ENCODE measurements around the gene ADAM10. TPM values are rescaled to one million over a fixed set of nuclear protein-coding genes. Genes with fewer than 3 reads are reported as not detected.

The ADAM10 gene
- total RNA-seq, 1 donor from 2014 or later, result 140 TPM

DNA sequence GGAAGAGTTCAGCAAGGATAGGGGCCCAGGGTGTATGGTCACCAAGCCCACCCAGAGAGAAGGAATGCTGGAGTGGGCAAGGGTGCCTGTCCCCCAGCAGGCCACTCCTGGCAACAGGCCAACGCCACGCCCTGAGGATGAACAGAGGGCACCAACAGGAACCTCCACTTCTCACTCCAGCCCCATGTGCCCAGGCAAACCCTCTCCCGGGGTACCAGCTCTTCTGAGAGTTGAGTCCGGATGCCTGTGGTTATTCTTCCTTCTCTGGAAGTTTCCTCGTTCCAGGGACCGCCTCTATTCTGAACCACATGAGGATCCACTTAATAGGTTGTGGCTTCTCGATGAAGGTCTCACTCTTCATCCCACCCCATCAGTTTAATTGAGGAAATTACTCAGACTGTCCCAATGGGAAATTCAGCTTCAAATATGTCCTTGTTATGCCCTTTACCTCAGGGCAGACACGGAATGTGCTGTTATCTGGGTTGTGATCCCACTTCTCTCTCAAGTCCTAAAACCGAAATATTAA, 203.4 kb downstream of the ADAM10 start:
- no peak overlapping the region for H3K27ac Mint-ChIP-seq (ENCODE audit: unreplicated experiment)
- peaks cover 21% of the 10 kb centered on the region for H3K4me1 Mint-ChIP-seq (ENCODE audit: low read depth, unreplicated experiment)
- TF ChIP-seq, protein P1, sequence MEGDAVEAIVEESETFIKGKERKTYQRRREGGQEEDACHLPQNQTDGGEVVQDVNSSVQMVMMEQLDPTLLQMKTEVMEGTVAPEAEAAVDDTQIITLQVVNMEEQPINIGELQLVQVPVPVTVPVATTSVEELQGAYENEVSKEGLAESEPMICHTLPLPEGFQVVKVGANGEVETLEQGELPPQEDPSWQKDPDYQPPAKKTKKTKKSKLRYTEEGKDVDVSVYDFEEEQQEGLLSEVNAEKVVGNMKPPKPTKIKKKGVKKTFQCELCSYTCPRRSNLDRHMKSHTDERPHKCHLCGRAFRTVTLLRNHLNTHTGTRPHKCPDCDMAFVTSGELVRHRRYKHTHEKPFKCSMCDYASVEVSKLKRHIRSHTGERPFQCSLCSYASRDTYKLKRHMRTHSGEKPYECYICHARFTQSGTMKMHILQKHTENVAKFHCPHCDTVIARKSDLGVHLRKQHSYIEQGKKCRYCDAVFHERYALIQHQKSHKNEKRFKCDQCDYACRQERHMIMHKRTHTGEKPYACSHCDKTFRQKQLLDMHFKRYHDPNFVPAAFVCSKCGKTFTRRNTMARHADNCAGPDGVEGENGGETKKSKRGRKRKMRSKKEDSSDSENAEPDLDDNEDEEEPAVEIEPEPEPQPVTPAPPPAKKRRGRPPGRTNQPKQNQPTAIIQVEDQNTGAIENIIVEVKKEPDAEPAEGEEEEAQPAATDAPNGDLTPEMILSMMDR (IDR thresholded peaks at IDR 0.05; ENCODE audit: partially characterized antibody, unreplicated experiment), result no peak
- no peak for DNase-seq
- H3K9me3 Mint-ChIP-seq (ENCODE audit: unreplicated experiment), result peaks cover 4% of the 10 kb centered on the region
- no peaks in the 10 kb centered on the region for H3K36me3 Mint-ChIP-seq (ENCODE audit: unreplicated experiment)
- no peak overlapping the region for H3K4me3 Mint-ChIP-seq (ENCODE audit: unreplicated experiment)
- peaks cover 4% of the 10 kb centered on the region for H3K27me3 Mint-ChIP-seq (ENCODE audit: unreplicated experiment)

DNA sequence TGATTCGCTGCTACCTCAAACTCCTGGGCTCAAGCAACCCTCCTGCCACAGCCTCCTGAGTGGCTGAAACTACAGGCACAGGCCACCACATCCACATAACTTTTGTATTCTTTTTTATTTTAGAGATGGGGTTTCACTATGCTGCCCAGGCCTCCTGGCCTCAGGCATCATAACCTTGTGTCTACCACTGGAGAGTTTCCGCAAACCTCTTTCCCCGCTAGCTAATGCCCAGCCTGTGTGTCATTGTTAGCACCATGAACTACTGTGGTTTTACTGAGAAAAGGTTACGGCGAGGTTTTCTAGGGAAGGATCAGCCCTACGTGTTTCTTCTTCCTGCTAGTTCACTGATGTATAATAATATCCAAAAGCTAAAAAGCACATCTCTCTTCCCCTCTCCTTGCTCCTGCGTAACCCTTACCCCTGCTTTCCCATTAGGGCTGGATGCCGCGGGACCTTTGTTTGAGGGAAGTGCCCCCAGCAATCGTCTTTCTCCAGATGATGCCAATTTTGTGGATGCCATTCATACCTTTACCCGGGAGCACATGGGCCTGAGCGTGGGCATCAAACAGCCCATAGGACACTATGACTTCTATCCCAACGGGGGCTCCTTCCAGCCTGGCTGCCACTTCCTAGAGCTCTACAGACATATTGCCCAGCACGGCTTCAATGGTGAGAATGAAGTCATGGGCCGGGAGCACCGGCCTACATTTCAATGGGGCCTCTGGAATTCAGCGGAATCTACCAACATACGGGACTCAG, 204.0 kb downstream of the ADAM10 start:
- H3K27me3 Mint-ChIP-seq (ENCODE audit: unreplicated experiment), result peaks cover 2% of the 10 kb centered on the region
- no peaks in the 10 kb centered on the region for H3K36me3 Mint-ChIP-seq (ENCODE audit: unreplicated experiment)
- TF ChIP-seq, protein P1 (IDR thresholded peaks at IDR 0.05; ENCODE audit: partially characterized antibody, unreplicated experiment), result no peak
- H3K9me3 Mint-ChIP-seq (ENCODE audit: unreplicated experiment), result peaks cover 4% of the 10 kb centered on the region
- H3K4me3 Mint-ChIP-seq (ENCODE audit: unreplicated experiment), result no peak overlapping the region
- peaks cover 23% of the 10 kb centered on the region for H3K4me1 Mint-ChIP-seq (ENCODE audit: low read depth, unreplicated experiment)
- H3K27ac Mint-ChIP-seq (ENCODE audit: unreplicated experiment), result no peak overlapping the region
- DNase-seq, result no peak

DNA sequence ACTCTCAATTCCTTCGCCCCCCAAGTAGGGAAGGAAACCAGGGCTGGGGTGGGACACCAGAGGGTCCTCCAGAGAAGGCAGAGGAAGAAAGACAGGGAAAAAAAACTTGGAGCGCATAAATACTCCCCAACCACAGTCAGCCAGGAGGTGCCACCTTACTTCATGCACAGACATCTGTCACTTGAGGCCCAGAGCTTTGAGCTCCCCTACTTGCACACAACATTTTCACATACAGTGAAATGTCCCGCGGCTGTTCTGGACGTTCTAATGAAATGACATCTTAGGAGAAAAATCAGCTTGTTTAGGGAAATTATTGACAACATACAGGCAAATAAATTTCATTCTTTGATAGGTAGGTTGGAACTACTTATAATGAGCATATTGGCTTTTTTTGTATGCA, 204.8 kb downstream of the ADAM10 start:
- Mint-ChIP-seq H3K27me3 (ENCODE audit: unreplicated experiment) (peaks cover 2% of the 10 kb centered on the region), H3K4me3 (ENCODE audit: unreplicated experiment) (no peak overlapping the region)
- DNase-seq, result no peak

DNA sequence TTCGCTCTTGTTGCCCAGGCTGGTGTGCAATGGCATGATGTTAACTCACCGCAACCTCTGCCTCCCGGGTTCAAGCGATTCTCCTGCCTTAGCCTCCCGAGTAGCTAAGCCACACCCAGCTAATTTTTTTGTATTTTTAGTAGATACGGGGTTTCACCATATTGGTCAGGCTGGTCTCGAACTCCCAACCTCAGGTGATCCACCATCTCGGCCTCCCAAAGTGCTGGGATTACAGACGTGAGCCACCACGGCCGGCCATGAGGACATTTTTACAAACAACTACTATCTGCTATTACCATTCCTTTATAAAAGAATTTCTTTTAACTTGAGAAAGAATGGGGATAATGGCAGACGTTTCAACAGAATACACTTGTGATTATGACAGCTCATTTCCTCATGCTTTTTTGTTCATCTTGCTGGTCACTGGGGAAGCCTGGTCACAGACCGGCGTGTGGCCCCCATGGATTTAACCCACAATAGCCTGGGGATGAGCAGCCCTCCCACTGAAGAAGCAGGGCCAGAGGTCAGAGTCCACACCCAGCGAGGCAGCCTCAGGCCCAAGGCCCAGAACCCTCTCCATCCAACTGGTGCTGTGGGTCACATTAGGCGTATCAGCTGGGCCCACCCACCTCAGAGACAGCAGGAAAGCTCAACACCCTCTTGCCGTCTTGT, 205.7 kb downstream of the ADAM10 start:
- peaks cover 18% of the 10 kb centered on the region for H3K4me1 Mint-ChIP-seq (ENCODE audit: low read depth, unreplicated experiment)
- TF ChIP-seq, protein P1 (IDR thresholded peaks at IDR 0.05; ENCODE audit: partially characterized antibody, unreplicated experiment), result no peak
- no peak for DNase-seq

More for the DNA sequence above, 204.8 kb downstream of the ADAM10 start:
- H3K9me3 Mint-ChIP-seq (ENCODE audit: unreplicated experiment), result peaks cover 1% of the 10 kb centered on the region
- H3K36me3 Mint-ChIP-seq (ENCODE audit: unreplicated experiment), result peaks cover 2% of the 10 kb centered on the region
- H3K27ac Mint-ChIP-seq (ENCODE audit: unreplicated experiment), result no peak overlapping the region
- TF ChIP-seq, protein P1 (IDR thresholded peaks at IDR 0.05; ENCODE audit: partially characterized antibody, unreplicated experiment), result no peak
- H3K4me1 Mint-ChIP-seq (ENCODE audit: low read depth, unreplicated experiment), result peaks cover 20% of the 10 kb centered on the region

More for the DNA sequence above, 205.7 kb downstream of the ADAM10 start:
- no peak overlapping the region for H3K4me3 Mint-ChIP-seq (ENCODE audit: unreplicated experiment)
- peaks cover 2% of the 10 kb centered on the region for H3K27me3 Mint-ChIP-seq (ENCODE audit: unreplicated experiment)
- H3K27ac Mint-ChIP-seq (ENCODE audit: unreplicated experiment), result no peak overlapping the region
- H3K36me3 Mint-ChIP-seq (ENCODE audit: unreplicated experiment), result peaks cover 7% of the 10 kb centered on the region
- H3K9me3 Mint-ChIP-seq (ENCODE audit: unreplicated experiment), result peaks cover 1% of the 10 kb centered on the region
